SK-N-MC (cell line): ENCODE results near the gene PDE6A.

Experiments used
- DNase-seq: peaks from one replicate; pipeline ENCODE4 v3.0.0-alpha.2; 2011; ENCODE audit warnings: low read depth, low spot score
- H3K27ac ChIP-seq: fragments of 200-600 bp; sonication (generic); 2 replicates; pipeline ENCODE4 v1.5.1; 2016; ENCODE audit warnings: mixed run types
- H3K36me3 ChIP-seq: fragments of 200-600 bp; sonication (generic); 2 replicates; pipeline ENCODE4 v1.6.1; 2017; ENCODE audit warnings: antibody characterized with exemption, low read length, mixed read lengths; ENCODE audit not compliant: insufficient read depth
- H3K4me3 ChIP-seq: fragments of 200-600 bp; sonication (generic); 2 replicates; pipeline ENCODE4 v1.5.1; 2016
- H3K9ac ChIP-seq: fragments of 200-600 bp; sonication (generic); 2 replicates; pipeline ENCODE4 v1.8.0; 2017; ENCODE audit warnings: mixed run types, mixed read lengths; ENCODE audit not compliant: insufficient read length
- H3K9me3 ChIP-seq: fragments of 200-600 bp; sonication (generic); 2 replicates; pipeline ENCODE4 v1.6.1; 2017; ENCODE audit warnings: low read depth, mild to moderate bottlenecking, antibody characterized with exemption, low read length, moderate library complexity, mixed read lengths
- EZH2 ChIP-seq: fragments of 200-600 bp; sonication (generic); IDR thresholded peaks from one replicate; pipeline ENCODE4 v1.6.1; 2017; ENCODE audit warnings: antibody characterized with exemption
- FOXP2 ChIP-seq: optimal IDR thresholded peaks from 2 replicates; pipeline ENCODE3; 2011; ENCODE audit warnings: mild to moderate bottlenecking, moderate library complexity; ENCODE audit not compliant: insufficient read depth; ENCODE audit errors: extremely low read length, control extremely low read depth
- POLR2AphosphoS5 ChIP-seq: IDR thresholded peaks from 2 replicates; pipeline ENCODE4 v1.6.1; 2012; ENCODE audit warnings: mild to moderate bottlenecking, low read depth, low read length, borderline replicate concordance

PDE6A gene

DNA sequence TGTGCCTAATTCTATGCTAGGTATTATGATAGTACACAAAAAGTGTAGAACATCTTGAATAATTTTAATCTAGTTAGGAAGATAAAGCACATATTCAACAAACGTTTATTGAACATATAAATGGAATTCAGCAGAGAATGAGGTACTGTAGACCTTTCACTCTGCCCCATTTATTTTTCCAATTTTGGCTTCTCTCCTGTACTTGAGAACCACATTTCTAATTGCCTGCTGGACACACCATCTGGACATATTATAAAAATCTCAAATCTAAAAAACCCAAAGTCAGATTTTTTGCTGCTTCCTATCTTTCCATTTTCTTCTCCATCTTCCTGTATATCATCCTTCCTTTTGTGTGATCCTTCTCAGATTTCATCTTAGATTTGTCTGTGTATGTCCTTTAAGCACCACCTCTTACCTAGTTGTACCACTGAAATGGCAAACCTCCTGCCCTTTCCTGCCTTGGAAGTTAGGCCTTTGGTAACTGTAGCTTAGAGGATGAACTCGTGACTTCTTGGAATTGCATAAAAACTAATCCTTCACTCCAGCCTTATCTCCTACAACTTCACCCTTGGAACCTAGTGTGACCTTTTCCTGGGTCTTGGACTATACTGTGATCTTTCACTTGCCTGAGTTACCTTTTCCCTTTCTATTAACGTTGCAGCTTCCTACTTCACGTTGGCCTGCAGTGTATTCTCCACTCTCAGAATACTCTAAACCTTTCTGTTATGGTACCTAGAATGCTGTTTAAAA lies 24.8 kb upstream of the PDE6A start:
- no peak overlapping the region for H3K9ac ChIP-seq
- H3K27ac ChIP-seq, result no peak overlapping the region

DNA sequence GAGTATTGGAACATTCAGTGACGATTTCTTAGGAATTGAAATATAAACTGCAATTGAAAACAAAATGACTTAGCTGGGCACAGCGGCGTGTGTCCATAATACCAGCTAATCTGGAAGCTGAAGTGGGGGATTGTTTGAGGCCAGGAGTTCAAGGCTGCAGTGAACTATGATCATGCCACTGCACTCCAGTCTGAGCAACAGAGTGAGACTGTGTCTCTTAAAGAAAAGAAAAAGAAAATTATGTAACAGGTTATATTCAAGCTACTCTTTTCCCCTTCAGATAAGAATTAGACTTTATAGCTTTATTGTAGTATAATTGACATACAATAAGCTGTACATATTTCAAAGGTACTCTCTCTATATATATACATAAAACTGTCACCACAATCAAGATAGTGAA lies 22.4 kb upstream of the PDE6A start:
- H3K9me3 ChIP-seq, result no peaks in the 10 kb centered on the region
- no peak for TF ChIP-seq FOXP2
- no peak for TF ChIP-seq POLR2AphosphoS5
- no peak for TF ChIP-seq EZH2
- no peak overlapping the region for H3K9ac ChIP-seq
- no peak overlapping the region for H3K27ac ChIP-seq
- no peak overlapping the region for H3K4me3 ChIP-seq
- DNase-seq, result no peak
- no peaks in the 10 kb centered on the region for H3K36me3 ChIP-seq

More for the DNA sequence above, 24.8 kb upstream of the PDE6A start:
- Histone ChIP-seq H3K36me3 (no peaks in the 10 kb centered on the region), H3K9me3 (no peaks in the 10 kb centered on the region), H3K4me3 (no peak overlapping the region)
- no peak for TF ChIP-seq FOXP2
- TF ChIP-seq EZH2, result no peak
- TF ChIP-seq POLR2AphosphoS5, result no peak
- DNase-seq, result no peak

DNA sequence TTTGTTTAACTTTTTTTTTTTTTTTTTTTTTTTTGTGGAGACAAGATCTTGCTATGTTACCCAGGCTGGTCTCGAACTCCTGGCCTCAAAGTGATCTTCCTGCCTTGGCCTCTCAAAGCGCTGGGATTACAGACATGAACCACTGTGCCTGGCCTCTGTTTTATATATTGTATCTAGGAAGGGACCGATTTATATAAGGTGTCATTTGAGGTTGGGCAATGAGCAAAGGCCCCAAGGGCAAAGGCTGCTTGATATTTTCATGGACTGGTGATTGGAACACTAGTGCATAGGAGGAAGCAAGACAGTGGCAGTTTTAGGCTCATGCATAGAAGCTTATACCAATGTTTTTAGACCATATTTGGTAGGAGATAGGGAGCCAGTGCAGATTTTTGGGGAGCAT lies 19.1 kb upstream of the PDE6A start:
- H3K36me3 ChIP-seq, result no peaks in the 10 kb centered on the region
- TF ChIP-seq FOXP2, result no peak
- no peak for TF ChIP-seq POLR2AphosphoS5
- no peak for TF ChIP-seq EZH2
- no peak overlapping the region for H3K27ac ChIP-seq
- no peak overlapping the region for H3K4me3 ChIP-seq
- DNase-seq, result no peak
- H3K9ac ChIP-seq, result no peak overlapping the region
- no peaks in the 10 kb centered on the region for H3K9me3 ChIP-seq

DNA sequence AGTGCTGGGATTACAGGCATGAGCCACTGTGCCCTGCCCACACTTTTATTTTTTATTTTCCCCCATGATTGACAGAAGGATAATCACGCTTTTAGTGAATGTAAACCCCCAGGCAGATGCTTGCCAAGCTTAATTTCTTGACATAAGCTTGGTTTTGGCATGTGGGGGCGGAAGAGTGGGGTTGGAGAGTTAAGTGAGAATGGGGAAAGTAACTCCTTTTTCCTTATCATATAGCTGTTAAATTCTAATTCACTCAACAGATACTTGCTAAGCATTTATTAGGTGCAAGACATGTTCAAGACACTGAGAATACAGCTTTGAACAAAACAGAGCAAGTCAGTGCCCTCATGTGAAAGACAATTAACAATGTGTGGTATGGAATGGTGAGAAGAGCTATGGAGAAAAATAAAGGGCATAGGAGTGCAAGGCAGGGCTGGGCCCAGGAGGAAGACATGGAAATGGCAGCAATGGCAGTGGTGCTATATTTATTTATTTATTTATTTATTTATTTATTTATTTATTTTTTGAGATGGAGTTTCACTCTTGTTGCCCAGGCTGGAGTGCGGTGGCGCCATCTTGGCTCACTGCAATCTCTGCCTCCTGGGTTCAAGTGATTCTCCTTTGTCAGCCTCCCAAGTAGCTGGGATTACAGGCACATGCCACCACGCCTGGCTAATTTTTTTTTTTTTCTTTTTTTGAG lies 18.2 kb upstream of the PDE6A start:
- no peak for TF ChIP-seq EZH2
- no peak for TF ChIP-seq POLR2AphosphoS5
- Histone ChIP-seq H3K36me3 (no peaks in the 10 kb centered on the region), H3K9ac (no peak overlapping the region), H3K27ac (no peak overlapping the region), H3K9me3 (no peaks in the 10 kb centered on the region), H3K4me3 (no peak overlapping the region)
- DNase-seq, result no peak

DNA sequence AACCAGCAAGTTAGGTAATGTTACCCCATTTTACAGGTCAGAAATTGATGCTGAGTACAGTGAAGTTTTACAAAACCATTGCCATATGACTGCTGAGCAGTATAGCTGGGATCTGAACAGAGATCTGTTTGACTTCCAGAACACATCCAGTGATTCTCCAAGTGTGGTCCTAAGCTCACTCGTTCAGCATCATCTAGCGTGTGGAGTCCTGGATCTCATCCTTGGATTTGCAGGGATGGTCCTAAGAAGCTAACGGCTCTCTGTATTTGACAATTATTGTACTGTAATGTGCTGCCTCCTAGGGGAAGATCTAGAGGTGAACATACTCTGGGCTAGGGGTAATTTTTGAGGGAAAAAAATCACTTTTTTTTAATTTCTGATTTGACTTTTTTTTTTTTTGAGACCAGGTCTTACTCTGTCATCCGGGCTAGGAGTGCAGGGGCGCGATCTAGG lies 17.4 kb upstream of the PDE6A start:
- Histone ChIP-seq H3K9me3 (no peaks in the 10 kb centered on the region), H3K4me3 (no peak overlapping the region)
- TF ChIP-seq EZH2 (no peak), FOXP2 (no peak), POLR2AphosphoS5 (no peak)

DNA sequence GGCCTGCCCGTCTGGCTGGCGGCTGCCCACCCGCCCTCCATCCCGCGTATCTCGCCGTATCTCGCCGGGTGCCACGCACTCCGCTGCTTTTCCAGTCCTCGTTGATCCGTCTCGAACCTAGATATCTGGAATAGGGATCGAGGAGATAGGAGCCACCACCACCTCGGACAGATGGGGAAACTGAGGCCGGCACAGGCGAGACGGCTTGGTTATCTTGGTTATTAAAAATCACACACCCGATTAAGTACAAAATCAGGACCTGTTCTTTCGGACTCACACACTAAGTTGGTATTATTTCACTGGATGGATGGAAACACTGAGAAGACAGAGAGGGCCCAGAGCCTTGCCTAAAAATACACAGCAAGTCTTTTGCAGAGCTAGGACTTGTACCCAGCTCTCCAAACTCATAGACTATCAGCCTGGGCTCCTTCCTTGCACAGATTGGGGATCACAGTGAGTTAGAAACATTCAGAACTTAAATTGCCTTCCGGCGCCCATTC lies 16.6 kb upstream of the PDE6A start:
- DNase-seq, result no peak
- TF ChIP-seq POLR2AphosphoS5 (no peak), EZH2 (no peak), FOXP2 (no peak)
- H3K36me3 ChIP-seq, result no peaks in the 10 kb centered on the region
- H3K9me3 ChIP-seq, result no peaks in the 10 kb centered on the region
- no peak overlapping the region for H3K27ac ChIP-seq
- peak overlapping the region; percentile 96 for H3K4me3 ChIP-seq
- peak overlapping the region; percentile 75 for H3K9ac ChIP-seq

More for the DNA sequence above, 17.4 kb upstream of the PDE6A start:
- H3K9ac ChIP-seq, result no peak overlapping the region
- no peak for DNase-seq
- H3K36me3 ChIP-seq, result no peaks in the 10 kb centered on the region
- no peak overlapping the region for H3K27ac ChIP-seq

DNA sequence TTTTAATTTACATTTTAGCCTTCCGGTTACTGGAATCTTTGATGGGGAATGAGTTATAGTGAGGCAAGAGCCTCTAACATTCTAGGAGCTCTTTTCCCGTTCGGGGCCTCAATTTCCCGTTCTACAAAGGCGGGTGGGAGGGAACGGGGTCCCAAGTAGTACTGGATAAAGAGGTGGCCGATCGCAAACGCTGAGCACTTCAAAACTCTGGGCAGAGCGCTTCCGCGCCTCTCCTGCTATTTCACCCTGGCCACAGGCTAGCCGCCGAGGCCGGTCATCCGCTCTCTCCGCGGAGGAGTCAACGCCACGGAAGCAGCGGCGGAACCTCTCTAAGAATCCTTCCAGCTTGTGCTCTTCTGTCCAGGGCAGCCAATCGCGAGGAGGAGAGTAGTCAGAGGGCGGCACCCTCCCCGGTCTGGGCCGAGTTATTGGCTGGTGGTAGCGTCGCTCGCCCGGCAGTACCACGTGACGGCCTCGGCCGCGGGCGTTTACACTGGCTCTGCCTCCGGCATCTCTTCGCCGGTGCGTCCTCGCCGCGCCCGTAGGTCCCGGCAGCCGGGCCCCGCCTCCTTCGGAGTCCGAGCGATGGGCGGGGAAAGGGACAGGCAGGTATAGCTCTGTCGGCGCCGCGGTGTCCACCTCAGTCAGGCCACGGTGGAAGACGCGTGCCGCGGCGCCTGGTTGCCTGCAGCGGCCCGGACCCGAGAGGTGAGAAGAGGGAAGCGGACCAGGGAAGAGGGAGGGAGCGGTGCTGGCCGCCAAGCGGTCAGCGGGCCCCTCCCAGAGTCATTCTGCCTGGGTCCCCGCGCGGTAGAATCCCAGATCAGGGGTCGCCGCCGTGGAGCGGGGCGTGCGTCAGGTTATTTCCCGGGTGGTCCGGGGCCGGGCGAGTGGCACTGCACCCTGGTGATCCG lies 15.9 kb upstream of the PDE6A start, which contains the start of gene SLC26A2:
Gene SLC26A2, plus strand, starts transcription at position 487 of the 914 bp plus-strand sequence. CDS start 16,895 bp downstream, outside the sequence.
- Histone ChIP-seq H3K4me3 (peak within 1 kb of the TSS; percentile 96), H3K9ac (peak within 1 kb of the TSS; percentile 75), H3K27ac (no peak within 1 kb of the TSS), H3K36me3 (no peaks in the 10 kb centered on the region), H3K9me3 (no peaks in the 10 kb centered on the region)
- DNase-seq, result peak; percentile 69
- TF ChIP-seq FOXP2 (peak; percentile 60), EZH2 (no peak), POLR2AphosphoS5 (peak; percentile 97)

DNA sequence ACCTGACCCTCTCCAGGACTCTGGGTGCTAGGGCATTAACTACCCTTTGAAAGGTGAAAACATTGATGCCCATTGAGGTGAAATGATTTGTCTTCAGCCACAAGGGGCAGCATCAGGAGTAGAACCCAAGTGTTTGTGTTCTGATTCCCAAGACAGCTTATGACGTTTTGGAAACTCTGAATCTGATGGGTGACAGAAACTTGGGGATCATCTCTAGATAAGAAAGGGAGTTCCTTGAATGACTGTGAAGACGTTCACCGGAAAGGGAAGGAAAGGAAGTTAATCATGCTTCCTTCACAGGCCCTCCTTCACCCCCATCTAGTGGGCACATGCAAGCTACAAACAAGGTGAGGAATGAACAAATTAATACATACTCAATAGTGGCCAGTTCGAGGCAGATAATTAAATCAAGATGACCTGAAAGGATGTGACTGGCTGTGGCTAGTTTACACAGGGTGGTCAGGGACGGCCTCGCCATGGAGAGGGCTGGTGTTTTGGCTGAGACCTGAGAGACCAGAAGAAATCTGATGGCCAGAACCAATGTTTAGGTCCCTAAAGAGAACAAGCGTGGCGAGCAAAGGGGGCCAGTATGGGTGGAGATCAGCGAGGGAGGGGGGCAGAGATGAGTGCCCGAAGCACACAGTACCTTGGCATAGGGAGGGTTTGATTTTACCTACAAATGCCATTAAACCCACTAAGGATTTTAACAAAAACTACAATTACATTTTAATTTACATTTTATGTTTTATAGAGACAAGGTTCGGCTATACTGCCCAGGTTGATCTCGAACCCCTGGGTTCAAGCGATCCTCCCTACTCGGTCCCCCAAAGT lies 15.0 kb upstream of the PDE6A start:
- H3K9me3 ChIP-seq, result no peaks in the 10 kb centered on the region
- H3K27ac ChIP-seq, result no peak overlapping the region
- H3K4me3 ChIP-seq, result peak overlapping the region; percentile 96
- no peaks in the 10 kb centered on the region for H3K36me3 ChIP-seq
- DNase-seq, result no peak
- H3K9ac ChIP-seq, result peak overlapping the region; percentile 75
- no peak for TF ChIP-seq FOXP2
- no peak for TF ChIP-seq POLR2AphosphoS5
- no peak for TF ChIP-seq EZH2
